ENCODE measurements around the gene ADAMTSL3.

ADAMTSL3 gene

GRCh38 chr15:83887404-83887803 is 233.5 kb downstream of the ADAMTSL3 start:
- DNase-seq = no peak

GRCh38 chr15:83887961-83888360 is 234.0 kb downstream of the ADAMTSL3 start:
- no peak for DNase-seq

GRCh38 chr15:83889995-83890394 is 236.1 kb downstream of the ADAMTSL3 start:
- no peak for DNase-seq

GRCh38 chr15:83890587-83890986 is 236.7 kb downstream of the ADAMTSL3 start:
- no peak for DNase-seq

- DNase-seq = no peak
Observed at GRCh38 chr15:83892498-83892897, 238.6 kb downstream of the ADAMTSL3 start.

- DNase-seq = no peak
Observed at GRCh38 chr15:83893308-83893707, 239.4 kb downstream of the ADAMTSL3 start.

- no peak for DNase-seq
Observed at GRCh38 chr15:83897037-83897436, 243.1 kb downstream of the ADAMTSL3 start.

GRCh38 chr15:83898361-83898760 is 244.4 kb downstream of the ADAMTSL3 start:
- DNase-seq = no peak

- DNase-seq = no peak
Observed at GRCh38 chr15:83899670-83900069, 245.7 kb downstream of the ADAMTSL3 start.

GRCh38 chr15:83904107-83905040 is 250.5 kb downstream of the ADAMTSL3 start:
- DNase-seq = no peak

- no peak for DNase-seq
Observed at GRCh38 chr15:83905556-83906273, 251.8 kb downstream of the ADAMTSL3 start.

- no peak for DNase-seq
Observed at GRCh38 chr15:83911345-83911744, 257.4 kb downstream of the ADAMTSL3 start.

GRCh38 chr15:83912343-83912742 is 258.4 kb downstream of the ADAMTSL3 start:
- no peak for DNase-seq

- no peak for DNase-seq
Observed at GRCh38 chr15:83913034-83913632, 259.2 kb downstream of the ADAMTSL3 start.

GRCh38 chr15:83914906-83915305 is 261.0 kb downstream of the ADAMTSL3 start:
- DNase-seq = no peak

GRCh38 chr15:83917432-83917831 is 263.5 kb downstream of the ADAMTSL3 start:
- DNase-seq = no peak

GRCh38 chr15:83918011-83918410 is 264.1 kb downstream of the ADAMTSL3 start:
- DNase-seq = no peak

GRCh38 chr15:83919319-83919830 is 265.5 kb downstream of the ADAMTSL3 start:
- DNase-seq = no peak

- no peak for DNase-seq
Observed at GRCh38 chr15:83919978-83920510, 266.1 kb downstream of the ADAMTSL3 start.

- DNase-seq = no peak
Observed at GRCh38 chr15:83922649-83923294, 268.8 kb downstream of the ADAMTSL3 start.

GRCh38 chr15:83926116-83926515 is 272.2 kb downstream of the ADAMTSL3 start:
- DNase-seq = no peak

- no peak for DNase-seq
Observed at GRCh38 chr15:83927704-83928391, 273.9 kb downstream of the ADAMTSL3 start.

Data from NCI-H1092 treated with DMSO at 0.1 percent for 48 hours (cell line).